Measurements from ENCODE around the gene HOXA3. TPM values are rescaled to one million over a fixed set of nuclear protein-coding genes. Genes with fewer than 3 reads are reported as not detected.
A peak's percentile ranks its signal among the peaks of the same experiment; 100 is the strongest.

Gene HOXA3
- total RNA-seq, 1 experiment from 2014 or later: 22.6 TPM

- no peaks in the 10 kb centered on the region for H3K27me3 Mint-ChIP-seq (ENCODE audit: insufficient read depth, unreplicated experiment)
- POLR2A ChIA-PET: no interaction called here
- no peak overlapping the region for H3K27ac Mint-ChIP-seq (ENCODE audit: unreplicated experiment)
- TF ChIP-seq CTCF (IDR thresholded peaks at IDR 0.05; ENCODE audit: insufficient read depth in 1 of 2, low read depth in 1 of 2, low read length in 1 of 2, severe bottlenecking in 1 of 2, unreplicated experiment in 1 of 2): no peak
- H3K36me3 ChIP-seq (ENCODE audit: control insufficient read depth, insufficient read depth, low read length): no peaks in the 10 kb centered on the region
- peaks cover 16% of the 10 kb centered on the region for H3K36me3 Mint-ChIP-seq (ENCODE audit: insufficient read depth, unreplicated experiment)
- H3K9me3 ChIP-seq: no peaks in the 10 kb centered on the region
- H3K4me1 Mint-ChIP-seq (ENCODE audit: low read depth, unreplicated experiment): peaks cover 11% of the 10 kb centered on the region
- H3K9me3 Mint-ChIP-seq (ENCODE audit: unreplicated experiment): no peaks in the 10 kb centered on the region
- peak overlapping the region; percentile 43; the same call in 1 of the 2 replicates for H3K4me3 ChIP-seq (ENCODE audit: low read depth, low read length)
- DNase-seq: no peak
- CTCF ChIA-PET: interaction anchor here (1.4 to 2.8 kb wide), 2 partner anchors 9 to 10 kb away, joined by 7 to 12 read pairs; no protein-coding TSS in a partner anchor
- peaks cover 2% of the 10 kb centered on the region for H3K27me3 ChIP-seq (replicated peaks; ENCODE audit: control insufficient read depth, insufficient read depth, low read length)
- intact Hi-C loops (cut with micrococcal nuclease; ENCODE audit: unreplicated experiment): no loop called here
- no TSS peak for BruUV-seq (replicated peaks)
- H3K4me3 Mint-ChIP-seq (ENCODE audit: unreplicated experiment): peak overlapping the region; percentile 90
- H3K4me1 ChIP-seq: peaks cover 12% of the 10 kb centered on the region
Measured at GRCh38 chr7:27170426-27171324, 18.3 kb upstream of the HOXA3 start.

- POLR2A ChIA-PET: interaction anchor here (0.6 kb wide), 1 partner anchor 191 kb away, joined by 7 read pairs; no protein-coding TSS in a partner anchor
Measured at GRCh38 chr7:27169658-27170425, 17.5 kb upstream of the HOXA3 start.

More at GRCh38 chr7:27169658-27170425, 17.5 kb upstream of the HOXA3 start:
- intact Hi-C loops (cut with micrococcal nuclease; ENCODE audit: unreplicated experiment): loop anchor here (10.0 kb wide), 1 partner anchor 965 kb away; the partner anchor contains the start of genes CBX3 and HNRNPA2B1
- no peaks in the 10 kb centered on the region for H3K9me3 ChIP-seq
- no peaks in the 10 kb centered on the region for H3K9me3 Mint-ChIP-seq (ENCODE audit: unreplicated experiment)
- no peaks in the 10 kb centered on the region for H3K36me3 ChIP-seq (ENCODE audit: control insufficient read depth, insufficient read depth, low read length)
- H3K4me3 ChIP-seq (ENCODE audit: low read depth, low read length): peak overlapping the region; percentile 43
- H3K27ac Mint-ChIP-seq (ENCODE audit: unreplicated experiment): no peak overlapping the region
- DNase-seq: peak in 1 of 2 experiments; percentile 51
- H3K4me3 Mint-ChIP-seq (ENCODE audit: unreplicated experiment): peak overlapping the region; percentile 90
- peaks cover 12% of the 10 kb centered on the region for H3K4me1 ChIP-seq
- peaks cover 2% of the 10 kb centered on the region for H3K27me3 ChIP-seq (replicated peaks; ENCODE audit: control insufficient read depth, insufficient read depth, low read length)
- peaks cover 11% of the 10 kb centered on the region for H3K4me1 Mint-ChIP-seq (ENCODE audit: low read depth, unreplicated experiment)
- no peaks in the 10 kb centered on the region for H3K27me3 Mint-ChIP-seq (ENCODE audit: insufficient read depth, unreplicated experiment)
- CTCF ChIA-PET: interaction anchor here (1.4 to 2.8 kb wide), 2 partner anchors 9 to 10 kb away, joined by 7 to 12 read pairs; no protein-coding TSS in a partner anchor
- H3K36me3 Mint-ChIP-seq (ENCODE audit: insufficient read depth, unreplicated experiment): peaks cover 16% of the 10 kb centered on the region
- TF ChIP-seq CTCF (IDR thresholded peaks at IDR 0.05; ENCODE audit: insufficient read depth in 1 of 2, low read depth in 1 of 2, low read length in 1 of 2, severe bottlenecking in 1 of 2, unreplicated experiment in 1 of 2): no peak
- BruUV-seq (replicated peaks): no TSS peak
